HepG2 (cell line): Measurements from ENCODE around the gene TNFRSF6B. TPM values are rescaled to one million over a fixed set of nuclear protein-coding genes. Genes with fewer than 3 reads are reported as not detected.

Source experiments
- AHDC1 ChIP-seq: sonication (generic); formaldehyde crosslinking; IDR thresholded peaks from 2 replicates; pipeline ENCODE4 v1.5.1; 2020; ENCODE audit warnings: mild to moderate bottlenecking, missing genetic modification reagents, borderline replicate concordance
- FOXC1 ChIP-seq: sonication (generic); formaldehyde crosslinking; IDR thresholded peaks from 2 replicates; pipeline ENCODE4 v1.8.0; 2022; ENCODE audit warnings: mild to moderate bottlenecking, missing genetic modification reagents, borderline replicate concordance
- FOXK1 ChIP-seq: sonication (generic); formaldehyde crosslinking; IDR thresholded peaks from 2 replicates; pipeline ENCODE4 v1.4.0; 2020; ENCODE audit warnings: low read depth, missing genetic modification reagents, borderline replicate concordance
- GMEB2 ChIP-seq: IDR thresholded peaks from 2 replicates; pipeline ENCODE4 v1.6.1; 2016; ENCODE audit warnings: missing biosample characterization, missing genetic modification reagents, low read depth
- HNF4G ChIP-seq, 2 experiments: sonication (generic) in 1 of 2; formaldehyde crosslinking in 1 of 2; IDR thresholded peaks; 2 replicates each; pipeline versions ENCODE4 v1.4.0 to v1.6.1; 2011 to 2020; ENCODE audit warnings: borderline replicate concordance in 2 of 2, low read depth in 2 of 2, mild to moderate bottlenecking in 2 of 2, low read length in 1 of 2, missing genetic modification reagents in 1 of 2, moderate library complexity in 1 of 2
- IRF1 ChIP-seq: sonication (generic); formaldehyde crosslinking; IDR thresholded peaks from 2 replicates; pipeline ENCODE4 v1.4.0; 2020; ENCODE audit warnings: low read depth, mild to moderate bottlenecking, missing genetic modification reagents
- MNT ChIP-seq: fragments of 450-650 bp; IDR thresholded peaks from 2 replicates; pipeline ENCODE4 v1.6.1; 2016
- NFYB ChIP-seq: sonication (generic); formaldehyde crosslinking; IDR thresholded peaks from 2 replicates; pipeline ENCODE4 v1.4.0; 2020; ENCODE audit warnings: missing genetic modification reagents
- NR3C1 ChIP-seq: sonication (generic); formaldehyde crosslinking; IDR thresholded peaks from 2 replicates; pipeline ENCODE4 v1.4.0; 2020; ENCODE audit warnings: missing genetic modification reagents
- SAP130 ChIP-seq: IDR thresholded peaks from 2 replicates; pipeline ENCODE4 v1.6.1; 2016; ENCODE audit warnings: low read depth
- SRF ChIP-seq: IDR thresholded peaks from 2 replicates; pipeline ENCODE4 v1.6.1; 2011; ENCODE audit warnings: mild to moderate bottlenecking, low read depth, low read length, moderate library complexity
- TCF7 ChIP-seq: sonication (generic); IDR thresholded peaks from 2 replicates; pipeline ENCODE4 v1.6.1; 2016; ENCODE audit warnings: antibody characterized with exemption, low read depth
- TOPORS ChIP-seq: sonication (generic); formaldehyde crosslinking; IDR thresholded peaks from 2 replicates; pipeline ENCODE4 v1.8.0; 2023; ENCODE audit warnings: mild to moderate bottlenecking, missing genetic modification reagents
- ZMYM3 ChIP-seq: sonication (generic); formaldehyde crosslinking; IDR thresholded peaks from 2 replicates; pipeline ENCODE4 v1.5.1; 2020; ENCODE audit warnings: mild to moderate bottlenecking, missing genetic modification reagents
- ZNF224 ChIP-seq: sonication (generic); formaldehyde crosslinking; IDR thresholded peaks from 2 replicates; pipeline ENCODE4 v1.5.0; 2020; ENCODE audit warnings: mild to moderate bottlenecking, missing genetic modification reagents
- ZNF576 ChIP-seq: sonication (generic); formaldehyde crosslinking; IDR thresholded peaks from 2 replicates; pipeline ENCODE4 v1.4.0; 2020; ENCODE audit warnings: mild to moderate bottlenecking, missing genetic modification reagents
- ZNF660 ChIP-seq: sonication (generic); formaldehyde crosslinking; IDR thresholded peaks from 2 replicates; pipeline ENCODE4 v1.5.1; 2020; ENCODE audit warnings: mild to moderate bottlenecking, low read depth, missing genetic modification reagents, borderline replicate concordance
- ZNF766 ChIP-seq: sonication (generic); formaldehyde crosslinking; IDR thresholded peaks from 2 replicates; pipeline ENCODE4 v1.5.0; 2020; ENCODE audit warnings: missing genetic modification reagents, borderline replicate concordance
- polyA plus RNA-seq, 8 experiments: library from polyadenylated mRNA; depleted of rRNA in 3 of 8; stranded (reverse) in 7 of 8; unstranded in 1 of 8; fragments of >200 nt; fragmentation: Illumina TruSeq in 4 of 8; extraction: Trizol in 4 of 8; gene quantifications; 2 replicates each; pipeline versions ENCODE4 v1.2.1 to v1.2.3, GENCODE V29; 2011 to 2016; ENCODE audit warnings: low read depth in 4 of 8, missing spikeins in 1 of 8, mixed read lengths in 1 of 8; ENCODE audit not compliant: insufficient read depth in 1 of 8
- total RNA-seq, 5 experiments: library from RNA; depleted of rRNA; stranded (reverse); fragments of >200 nt; fragmentation: Illumina TruSeq; extraction: Trizol; gene quantifications; 2 replicates each; pipeline ENCODE4 v1.2.3, GENCODE V29; 2016; ENCODE audit warnings: low read depth in 1 of 5

The TNFRSF6B gene
- total and polyA plus RNA-seq, 2 of the 13 experiments (the other 11 are each of a cell fraction or from before 2014, with no cell fraction given) = 0.24 TPM; not detected in 1

- no peak; the same call in 1 of the 2 replicates for TF ChIP-seq FOXK1
- peak; percentile 87 for TF ChIP-seq SAP130 (CRISPR knock-in tag)
- no peak for TF ChIP-seq NFYB (CRISPR knock-in tag)
- TF ChIP-seq HNF4G (IDR thresholded peaks at IDR 0.05; ENCODE audit: borderline replicate concordance, low read depth, low read length) = no peak
- no peak for TF ChIP-seq HNF4G (CRISPR knock-in tag; IDR thresholded peaks at IDR 0.05; ENCODE audit: borderline replicate concordance, low read depth)
- no peak for TF ChIP-seq ZNF660 (CRISPR knock-in tag)
- no peak for TF ChIP-seq MNT
- TF ChIP-seq FOXC1 = no peak
- TF ChIP-seq IRF1 = no peak
- no peak for TF ChIP-seq ZNF224
- 0 out of 2 replicates have a peak, but pooled peaks have one; percentile 12 for TF ChIP-seq ZNF576 (CRISPR knock-in tag)
- no peak for TF ChIP-seq GMEB2 (CRISPR knock-in tag)
- TF ChIP-seq AHDC1 (CRISPR knock-in tag) = no peak
- no peak for TF ChIP-seq ZNF766 (CRISPR knock-in tag)
- TF ChIP-seq NR3C1 (CRISPR knock-in tag) = no peak
- no peak for TF ChIP-seq TOPORS (CRISPR knock-in tag)
- TF ChIP-seq TCF7 = no peak; the same call in 1 of the 2 replicates
- no peak for TF ChIP-seq SRF
- no peak for TF ChIP-seq ZMYM3 (CRISPR knock-in tag)
These were observed 10.6 kb downstream of the TNFRSF6B start (continued) for GRCh38 chr20:63706852-63707557.
